Parathyroid adenoma (tissue), 2 donors: ENCODE measurements around the gene ALG12.

ENCODE experiments used
- H2AFZ ChIP-seq: fragments of 300-600 bp; sonication (generic); one replicate; pipeline ENCODE4 v1.7.0; 2017; ENCODE audit warnings: antibody characterized with exemption, mild to moderate bottlenecking
- H3K27ac ChIP-seq: fragments of 300-600 bp; sonication (generic); one replicate; pipeline ENCODE4 v1.7.0; 2017
- H3K27me3 ChIP-seq: fragments of 300-600 bp; sonication (generic); one replicate; pipeline ENCODE4 v1.7.0; 2017; ENCODE audit warnings: low read length; ENCODE audit not compliant: control insufficient read depth, insufficient read depth
- H3K36me3 ChIP-seq: fragments of 300-600 bp; sonication (generic); one replicate; pipeline ENCODE4 v1.7.0; 2017; ENCODE audit warnings: low read length; ENCODE audit not compliant: control insufficient read depth, insufficient read depth
- H3K4me1 ChIP-seq: fragments of 300-600 bp; sonication (generic); one replicate; pipeline ENCODE4 v1.7.0; 2017; ENCODE audit warnings: control low read depth
- H3K4me2 ChIP-seq: fragments of 300-600 bp; sonication (generic); one replicate; pipeline ENCODE4 v1.7.0; 2017; ENCODE audit warnings: low read length
- H3K4me3 ChIP-seq: fragments of 300-600 bp; sonication (generic); one replicate; pipeline ENCODE4 v1.7.0; 2017; ENCODE audit warnings: low read depth, low read length
- H3K79me2 ChIP-seq: fragments of 300-600 bp; sonication (generic); one replicate; pipeline ENCODE4 v1.7.0; 2017; ENCODE audit warnings: control low read depth
- H3K9ac ChIP-seq: fragments of 300-600 bp; sonication (generic); one replicate; pipeline ENCODE4 v1.7.0; 2017; ENCODE audit warnings: mild to moderate bottlenecking
- H3K9me3 ChIP-seq: fragments of 300-600 bp; sonication (generic); one replicate; pipeline ENCODE4 v1.7.0; 2017; ENCODE audit warnings: low read length; ENCODE audit not compliant: control insufficient read depth
- CTCF ChIP-seq: fragments of 300-600 bp; sonication (generic); IDR thresholded peaks from one replicate; pipeline ENCODE4 v1.7.0; 2017; ENCODE audit warnings: antibody characterized with exemption, mild to moderate bottlenecking
- donor health status: primary hyperparathyroidism.

ALG12 gene

GRCh38 chr22:49906799-49907290, 11.4 kb downstream of the ALG12 start:
- Histone ChIP-seq H3K4me3 (no peak overlapping the region), H3K79me2 (no peaks in the 10 kb centered on the region), H3K27me3 (no peaks in the 10 kb centered on the region), H3K4me1 (no peaks in the 10 kb centered on the region), H3K36me3 (no peaks in the 10 kb centered on the region), H3K9me3 (no peaks in the 10 kb centered on the region), H3K4me2 (no peak overlapping the region), H2AFZ (no peak overlapping the region), H3K27ac (no peak overlapping the region), H3K9ac (no peak overlapping the region)
- TF ChIP-seq CTCF, result no peak

- Histone ChIP-seq H3K9me3 (no peaks in the 10 kb centered on the region), H3K4me2 (no peak overlapping the region), H3K79me2 (no peaks in the 10 kb centered on the region), H2AFZ (no peak overlapping the region), H3K4me1 (no peaks in the 10 kb centered on the region), H3K27me3 (no peaks in the 10 kb centered on the region), H3K9ac (no peak overlapping the region), H3K4me3 (no peak overlapping the region), H3K36me3 (no peaks in the 10 kb centered on the region), H3K27ac (no peak overlapping the region)
- TF ChIP-seq CTCF, result no peak
These were observed 12.0 kb downstream of the ALG12 start for GRCh38 chr22:49906071-49906798.

- TF ChIP-seq CTCF, result no peak
- Histone ChIP-seq H3K9ac (no peak overlapping the region), H3K36me3 (no peaks in the 10 kb centered on the region), H3K4me1 (no peaks in the 10 kb centered on the region), H3K4me3 (no peak overlapping the region), H3K27ac (no peak overlapping the region), H2AFZ (no peak overlapping the region), H3K4me2 (no peak overlapping the region), H3K79me2 (no peaks in the 10 kb centered on the region), H3K9me3 (no peaks in the 10 kb centered on the region), H3K27me3 (no peaks in the 10 kb centered on the region)
These were observed 12.8 kb downstream of the ALG12 start for GRCh38 chr22:49905465-49905864.

- Histone ChIP-seq H3K79me2 (no peaks in the 10 kb centered on the region), H3K36me3 (no peaks in the 10 kb centered on the region), H3K9me3 (no peaks in the 10 kb centered on the region), H3K4me3 (no peak overlapping the region), H2AFZ (no peak overlapping the region), H3K27me3 (no peaks in the 10 kb centered on the region), H3K27ac (no peak overlapping the region), H3K9ac (no peak overlapping the region), H3K4me1 (no peaks in the 10 kb centered on the region), H3K4me2 (no peak overlapping the region)
- TF ChIP-seq CTCF, result no peak
These were observed 14.2 kb downstream of the ALG12 start for GRCh38 chr22:49904040-49904369.
